Dedifferentiated amniotic fluid mesenchymal stem cell (primary cell): ENCODE results near the gene PDCL2.

ENCODE experiments used
- DNase-seq: peaks from one replicate; pipeline ENCODE4 v3.0.0-alpha.2; 2016; ENCODE audit errors: extremely low spot score

The PDCL2 gene

GRCh38 chr4:55539658-55540057, 52.4 kb downstream of the PDCL2 start:
- no peak for DNase-seq

- DNase-seq, result no peak
Observed at GRCh38 chr4:55538531-55538930, 53.5 kb downstream of the PDCL2 start.

GRCh38 chr4:55534306-55534705, 57.7 kb downstream of the PDCL2 start:
- no peak for DNase-seq

- no peak for DNase-seq
Observed at GRCh38 chr4:55530691-55531090, 61.4 kb downstream of the PDCL2 start.

GRCh38 chr4:55530167-55530566, 61.9 kb downstream of the PDCL2 start:
- no peak for DNase-seq

GRCh38 chr4:55528491-55528890, 63.6 kb downstream of the PDCL2 start:
- no peak for DNase-seq

GRCh38 chr4:55524844-55525571, 67.0 kb downstream of the PDCL2 start:
- peak; percentile 54 for DNase-seq

GRCh38 chr4:55518442-55518841, 73.6 kb downstream of the PDCL2 start:
- no peak for DNase-seq

GRCh38 chr4:55517526-55518229, 74.4 kb downstream of the PDCL2 start:
- no peak for DNase-seq

GRCh38 chr4:55512922-55513571, 79.0 kb downstream of the PDCL2 start:
- no peak for DNase-seq

- no peak for DNase-seq
Observed at GRCh38 chr4:55512077-55512476, 80.0 kb downstream of the PDCL2 start.

- no peak for DNase-seq
Observed at GRCh38 chr4:55510685-55511084, 81.4 kb downstream of the PDCL2 start.

GRCh38 chr4:55509266-55509665, 82.8 kb downstream of the PDCL2 start:
- no peak for DNase-seq

GRCh38 chr4:55507612-55508011, 84.4 kb downstream of the PDCL2 start:
- no peak for DNase-seq
